CD4-positive, alpha-beta T cell treated with Interleukin-10 for 1 hour (primary cell): ENCODE measurements around the gene FRMD4B.
"Not testable (repeated sequence)": the region's sequence is repeated elsewhere in the genome, so short reads cannot be mapped to it uniquely, and the experiment has no call there.

ENCODE experiments used
- DNase-seq: peaks from one replicate; pipeline ENCODE4 v3.0.0-alpha.2; 2020

Gene FRMD4B

GRCh38 chr3:69359916-69360315, 26.0 kb downstream of the FRMD4B start:
- no peak for DNase-seq

GRCh38 chr3:69359339-69359893, 26.5 kb downstream of the FRMD4B start:
- no peak for DNase-seq

- DNase-seq, result no peak
Measured at GRCh38 chr3:69357196-69357595, 28.7 kb downstream of the FRMD4B start.

- DNase-seq, result no peak
Measured at GRCh38 chr3:69354948-69355347, 30.9 kb downstream of the FRMD4B start.

- DNase-seq, result no peak
Measured at GRCh38 chr3:69353503-69353902, 32.4 kb downstream of the FRMD4B start.

GRCh38 chr3:69353088-69353478, 32.8 kb downstream of the FRMD4B start:
- DNase-seq, result no peak

- DNase-seq, result no peak
Measured at GRCh38 chr3:69352305-69353087, 33.4 kb downstream of the FRMD4B start.

- DNase-seq, result no peak
Measured at GRCh38 chr3:69343875-69344274, 42.0 kb downstream of the FRMD4B start.

- DNase-seq, result no peak
Measured at GRCh38 chr3:69342074-69342473, 43.8 kb downstream of the FRMD4B start.

- no peak for DNase-seq
Measured at GRCh38 chr3:69339760-69340159, 46.1 kb downstream of the FRMD4B start.

GRCh38 chr3:69338911-69339310, 47.0 kb downstream of the FRMD4B start:
- no peak for DNase-seq

- DNase-seq, result no peak
Measured at GRCh38 chr3:69332934-69333333, 53.0 kb downstream of the FRMD4B start.

- no peak for DNase-seq
Measured at GRCh38 chr3:69330891-69331400, 54.9 kb downstream of the FRMD4B start.

GRCh38 chr3:69329892-69330291, 56.0 kb downstream of the FRMD4B start:
- no peak for DNase-seq

GRCh38 chr3:69328963-69329302, 57.0 kb downstream of the FRMD4B start:
- no peak for DNase-seq

- peak; percentile 15 for DNase-seq
Measured at GRCh38 chr3:69328103-69328962, 57.6 kb downstream of the FRMD4B start.

- DNase-seq, result peak; percentile 48
Measured at GRCh38 chr3:69326855-69327300, 59.0 kb downstream of the FRMD4B start.

- no peak for DNase-seq
Measured at GRCh38 chr3:69325151-69325550, 60.7 kb downstream of the FRMD4B start.

GRCh38 chr3:69324362-69325025, 61.4 kb downstream of the FRMD4B start:
- DNase-seq, result peak; percentile 15

GRCh38 chr3:69323941-69324340, 61.9 kb downstream of the FRMD4B start:
- DNase-seq, result no peak

- DNase-seq, result not testable (repeated sequence)
Measured at GRCh38 chr3:69322512-69322911, 63.4 kb downstream of the FRMD4B start.

- no peak for DNase-seq
Measured at GRCh38 chr3:69322158-69322509, 63.8 kb downstream of the FRMD4B start.
